Bronchial epithelial cell (primary cell): ENCODE measurements around the gene C16orf92. TPM values are rescaled to one million over a fixed set of nuclear protein-coding genes. Genes with fewer than 3 reads are reported as not detected.

Experiments
- DNase-seq: peaks from one replicate; pipeline ENCODE4 v3.0.0-alpha.2; 2010; ENCODE audit warnings: low read depth
- FAIRE-seq: peaks from 2 replicates; lab custom pipeline; 2011; peaks lifted over from hg19 to GRCh38; lab: Jason Lieb, UNC
- H3K27me3 ChIP-seq: 2 replicates; pipeline ENCODE4 v1.5.1; 2011; ENCODE audit warnings: low read length; ENCODE audit not compliant: control insufficient read depth, insufficient read depth
- H3K36me3 ChIP-seq: 2 replicates; pipeline ENCODE4 v1.5.1; 2011; ENCODE audit warnings: low read length; ENCODE audit not compliant: control insufficient read depth, insufficient read depth
- H3K4me3 ChIP-seq: 2 replicates; pipeline ENCODE4 v1.5.1; 2011; ENCODE audit warnings: mild to moderate bottlenecking, low read depth, low read length, control low read depth
- CTCF ChIP-seq: IDR thresholded peaks from 2 replicates; pipeline ENCODE4 v1.5.1; 2011; ENCODE audit warnings: mild to moderate bottlenecking, moderate library complexity, low read length, control low read depth, inconsistent platforms; ENCODE audit not compliant: insufficient read depth, severe bottlenecking
- total RNA-seq: library from RNA; depleted of rRNA; stranded (reverse); fragments of >200 nt; gene quantifications from 2 replicates; pipeline ENCODE4 v1.2.1, GENCODE V29; 2014

C16orf92 gene
- total RNA-seq, 1 donor from 2014 or later = not detected

- DNase-seq (no peak), FAIRE-seq (no peak)
- TF ChIP-seq CTCF = no peak
- Histone ChIP-seq H3K27me3 (no peaks in the 10 kb centered on the region), H3K4me3 (no peak overlapping the region), H3K36me3 (peaks cover 25% of the 10 kb centered on the region)
These were observed 45.8 kb upstream of the C16orf92 start for GRCh38 chr16:29977063-29977825.

DNA sequence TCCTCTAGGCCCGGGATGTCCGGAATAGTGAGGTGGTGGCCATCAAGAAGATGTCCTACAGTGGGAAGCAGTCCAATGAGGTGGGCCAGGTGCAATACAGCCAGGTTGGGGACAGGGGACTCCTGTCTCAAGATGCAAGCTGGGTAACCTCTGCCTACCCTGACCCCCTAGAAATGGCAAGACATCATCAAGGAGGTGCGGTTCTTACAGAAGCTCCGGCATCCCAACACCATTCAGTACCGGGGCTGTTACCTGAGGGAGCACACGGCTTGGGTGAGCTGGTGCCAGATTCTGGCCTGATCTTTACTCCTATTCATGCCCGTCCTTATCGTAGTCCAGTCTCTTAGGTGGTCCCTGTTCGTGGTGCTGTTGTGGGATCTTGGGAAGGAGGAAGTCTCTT is 44.9 kb upstream of the C16orf92 start:
- TF ChIP-seq CTCF = no peak
- DNase-seq = no peak
- H3K27me3 ChIP-seq = no peaks in the 10 kb centered on the region
- no peak for FAIRE-seq
- H3K36me3 ChIP-seq = peaks cover 30% of the 10 kb centered on the region
- no peak overlapping the region for H3K4me3 ChIP-seq

GRCh38 chr16:29978564-29979270 is 44.3 kb upstream of the C16orf92 start:
- Histone ChIP-seq H3K27me3 (no peaks in the 10 kb centered on the region), H3K4me3 (no peak overlapping the region), H3K36me3 (peaks cover 35% of the 10 kb centered on the region)
- FAIRE-seq = no peak
- no peak for DNase-seq
- TF ChIP-seq CTCF = no peak

- no peak overlapping the region for H3K4me3 ChIP-seq
- H3K27me3 ChIP-seq = no peaks in the 10 kb centered on the region
- no peak for TF ChIP-seq CTCF
- H3K36me3 ChIP-seq = peaks cover 58% of the 10 kb centered on the region
- FAIRE-seq (no peak), DNase-seq (no peak)
These were observed 40.2 kb upstream of the C16orf92 start for GRCh38 chr16:29982560-29983419.

DNA sequence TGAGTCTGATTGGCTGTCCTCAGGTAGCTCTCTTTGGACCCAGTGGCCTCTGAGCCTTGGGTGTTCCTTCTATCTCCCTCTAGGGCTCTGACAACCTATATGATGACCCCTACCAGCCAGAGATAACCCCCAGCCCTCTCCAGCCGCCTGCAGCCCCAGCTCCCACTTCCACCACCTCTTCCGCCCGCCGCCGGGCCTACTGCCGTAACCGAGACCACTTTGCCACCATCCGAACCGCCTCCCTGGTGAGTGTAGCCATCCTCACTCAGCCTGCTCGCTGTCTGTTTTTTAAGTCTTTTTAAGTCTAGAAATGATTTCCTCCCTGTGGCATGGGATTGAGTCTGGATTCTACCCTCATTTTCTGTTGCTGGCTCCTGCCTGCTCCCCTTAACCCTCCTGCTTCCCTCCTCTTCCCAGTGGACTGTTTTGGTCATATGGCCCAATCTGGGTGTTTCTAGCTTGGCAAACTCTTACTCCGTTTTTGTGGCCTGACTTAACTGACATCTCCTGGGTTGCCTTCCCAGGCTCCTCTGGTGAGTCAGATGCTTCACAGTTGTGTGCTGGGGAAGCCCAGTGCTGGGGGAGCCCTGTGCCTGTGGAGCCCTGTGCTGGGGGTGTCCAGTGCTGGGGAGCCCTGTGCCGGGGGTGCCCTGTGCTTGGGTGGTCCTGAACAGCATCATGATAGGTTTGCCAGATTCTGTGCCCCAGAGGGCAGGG is 39.4 kb upstream of the C16orf92 start:
- no peak for TF ChIP-seq CTCF
- no peak for DNase-seq
- H3K4me3 ChIP-seq = no peak overlapping the region
- no peak for FAIRE-seq
- no peaks in the 10 kb centered on the region for H3K27me3 ChIP-seq
- peaks cover 54% of the 10 kb centered on the region for H3K36me3 ChIP-seq
